H4 (cell line): ENCODE results near the gene EXOSC9. TPM values are rescaled to one million over a fixed set of nuclear protein-coding genes. Genes with fewer than 3 reads are reported as not detected.

Source experiments
- DNase-seq: peaks from one replicate; pipeline ENCODE4 v3.0.0-alpha.2; 2015; ENCODE audit warnings: low spot score
- total RNA-seq: library from RNA; depleted of rRNA; stranded (reverse); fragments of >200 nt; shearing (Covaris generic); gene quantifications from 2 replicates; pipeline ENCODE4 v1.2.3, GENCODE V29; 2014

EXOSC9 gene
- total RNA-seq, 1 experiment from 2014 or later, result 75.5 TPM

- no peak for DNase-seq
Measured at GRCh38 chr4:121789455-121789854, 11.7 kb upstream of the EXOSC9 start.

- DNase-seq, result peak; percentile 16
Measured at GRCh38 chr4:121789960-121790829, 10.9 kb upstream of the EXOSC9 start.

- no peak for DNase-seq
Measured at GRCh38 chr4:121790976-121791375, 10.1 kb upstream of the EXOSC9 start.

GRCh38 chr4:121791481-121791880, 9.6 kb upstream of the EXOSC9 start:
- DNase-seq, result peak; percentile 10

- no peak for DNase-seq
Measured at GRCh38 chr4:121792966-121793365, 8.2 kb upstream of the EXOSC9 start.

- DNase-seq, result no peak
Measured at GRCh38 chr4:121794505-121795188, 6.5 kb upstream of the EXOSC9 start.

- no peak for DNase-seq
Measured at GRCh38 chr4:121796283-121796682, 4.8 kb upstream of the EXOSC9 start.

- no peak for DNase-seq
Measured at GRCh38 chr4:121799208-121799823, 1.8 kb upstream of the EXOSC9 start.

GRCh38 chr4:121799867-121800501, 1.1 kb upstream of the EXOSC9 start:
- DNase-seq, result no peak

- no peak for DNase-seq
Measured at GRCh38 chr4:121800638-121800960, 524 bp upstream of the EXOSC9 start.

GRCh38 chr4:121801715-121802075, 572 bp downstream of the EXOSC9 start:
- no peak for DNase-seq

GRCh38 chr4:121806411-121806810, 5.3 kb downstream of the EXOSC9 start:
- no peak for DNase-seq

GRCh38 chr4:121811122-121811521, 10.0 kb downstream of the EXOSC9 start:
- DNase-seq, result no peak

GRCh38 chr4:121814756-121815155, 13.6 kb downstream of the EXOSC9 start:
- DNase-seq, result no peak

- no peak for DNase-seq
Measured at GRCh38 chr4:121817006-121817405, 15.9 kb downstream of the EXOSC9 start.

- no peak for DNase-seq
Measured at GRCh38 chr4:121817701-121818100, 16.6 kb downstream of the EXOSC9 start.

GRCh38 chr4:121818215-121818614, 17.1 kb downstream of the EXOSC9 start:
- DNase-seq, result no peak

GRCh38 chr4:121819216-121819965, 18.3 kb downstream of the EXOSC9 start:
- DNase-seq, result no peak

GRCh38 chr4:121822047-121822446, 20.9 kb downstream of the EXOSC9 start:
- no peak for DNase-seq

- DNase-seq, result peak; percentile 33
Measured at GRCh38 chr4:121822796-121823504, 21.8 kb downstream of the EXOSC9 start.
